UCSD-AML1 (cell line): Measurements from ENCODE around the gene RPS19BP1.

Experiments used
- DNase-seq: peaks from one replicate; lab custom pipeline; 2025; ENCODE audit not compliant: unreplicated experiment; lab: John Stamatoyannopoulos, UW

The RPS19BP1 gene

GRCh38 chr22:39532215-39533073 is at the start of gene RPS19BP1:
Gene RPS19BP1, minus strand, starts transcription at chr22:39532748. Its CDS starts 10 bp downstream, at chr22:39532738.
- peak; percentile 99 for DNase-seq

- no peak for DNase-seq
Observed at GRCh38 chr22:39581303-39581702, 48.8 kb upstream of the RPS19BP1 start.

- no peak for DNase-seq
Observed at GRCh38 chr22:39580795-39581194, 48.2 kb upstream of the RPS19BP1 start.

- DNase-seq = no peak
Observed at GRCh38 chr22:39580006-39580441, 47.5 kb upstream of the RPS19BP1 start.

GRCh38 chr22:39577900-39578299 is 45.4 kb upstream of the RPS19BP1 start:
- no peak for DNase-seq

- no peak for DNase-seq
Observed at GRCh38 chr22:39577366-39577765, 44.8 kb upstream of the RPS19BP1 start.

GRCh38 chr22:39576027-39576426 is 43.5 kb upstream of the RPS19BP1 start:
- no peak for DNase-seq

- DNase-seq = no peak
Observed at GRCh38 chr22:39575552-39575825, 42.9 kb upstream of the RPS19BP1 start.

- no peak for DNase-seq
Observed at GRCh38 chr22:39574779-39575551, 42.4 kb upstream of the RPS19BP1 start.

GRCh38 chr22:39571538-39571937 is 39.0 kb upstream of the RPS19BP1 start:
- DNase-seq = no peak

GRCh38 chr22:39570665-39571064 is 38.1 kb upstream of the RPS19BP1 start, which contains the start of gene CACNA1I:
Gene CACNA1I, plus strand, starts transcription at chr22:39570753. Its CDS starts 0 bp downstream, at chr22:39570753.
- no peak for DNase-seq

- no peak for DNase-seq
Observed at GRCh38 chr22:39570226-39570625, 37.7 kb upstream of the RPS19BP1 start.

- DNase-seq = no peak
Observed at GRCh38 chr22:39569066-39569465, 36.5 kb upstream of the RPS19BP1 start.

GRCh38 chr22:39568278-39568981 is 35.9 kb upstream of the RPS19BP1 start:
- no peak for DNase-seq

GRCh38 chr22:39567135-39567946 is 34.8 kb upstream of the RPS19BP1 start:
- DNase-seq = peak; percentile 29

GRCh38 chr22:39565414-39565944 is 32.9 kb upstream of the RPS19BP1 start:
- no peak for DNase-seq

GRCh38 chr22:39563571-39564428 is 31.3 kb upstream of the RPS19BP1 start:
- no peak for DNase-seq

GRCh38 chr22:39562839-39563489 is 30.4 kb upstream of the RPS19BP1 start:
- DNase-seq = no peak

GRCh38 chr22:39560127-39560526 is 27.6 kb upstream of the RPS19BP1 start:
- DNase-seq = no peak
